Naive thymus-derived CD4-positive, alpha-beta T cell (primary cell): Measurements from ENCODE around the gene ABCC4. TPM values are rescaled to one million over a fixed set of nuclear protein-coding genes. Genes with fewer than 3 reads are reported as not detected.

Source experiments
- ATAC-seq: fragments of 150-1000 bp; cut with Tn5 transposase; 2 replicates; pipeline ENCODE4 v1.10.0; 2021; ENCODE audit warnings: mild to moderate bottlenecking, moderate library complexity
- CTCF ChIA-PET: fragments of 350-600 bp; sonication (Branson Sonifier 250); formaldehyde crosslinking; loops from one replicate; lab custom pipeline; 2021; ENCODE audit warnings: antibody characterized with exemption; lab: Charles Lee
- POLR2A ChIA-PET: fragments of 350-600 bp; sonication (Branson Sonifier 250); formaldehyde crosslinking; loops from one replicate; lab custom pipeline; 2021; ENCODE audit warnings: antibody characterized with exemption, inconsistent platforms; lab: Charles Lee
- DNase-seq, 9 donors: peaks; one replicate each; pipeline versions ENCODE4 v3.0.0 to v3.0.0-alpha.2; 2020 to 2022; ENCODE audit warnings: mixed read lengths in 1 of 9
- H3K27ac ChIP-seq: one replicate; pipeline ENCODE4 v1.7.0; 2013; ENCODE audit warnings: mild to moderate bottlenecking, low read depth, low read length, moderate library complexity
- H3K27me3 ChIP-seq, 2 donors: one replicate each; pipeline ENCODE4 v1.7.0; 2013; ENCODE audit warnings: low read length in 2 of 2, mild to moderate bottlenecking in 2 of 2, moderate library complexity in 2 of 2; ENCODE audit not compliant: control insufficient read depth in 2 of 2, insufficient read depth in 2 of 2
- H3K36me3 ChIP-seq, 3 experiments: 1 replicate in 2 of 3; 2 replicates in 1 of 3; pipeline ENCODE4 v1.7.0; 2013; ENCODE audit warnings: low read length in 3 of 3, mild to moderate bottlenecking in 3 of 3, moderate library complexity in 1 of 3; ENCODE audit not compliant: insufficient read depth in 3 of 3, control insufficient read depth in 2 of 3
- H3K4me1 ChIP-seq, 2 donors: one replicate each; pipeline ENCODE4 v1.7.0; 2013; ENCODE audit warnings: low read length in 2 of 2, mild to moderate bottlenecking in 2 of 2, moderate library complexity in 1 of 2; ENCODE audit not compliant: control insufficient read depth in 2 of 2, insufficient read depth in 2 of 2
- H3K4me3 ChIP-seq: 2 replicates; pipeline ENCODE4 v1.7.0; 2013; ENCODE audit warnings: mild to moderate bottlenecking, low read length
- H3K9me3 ChIP-seq, 3 experiments: 1 replicate in 2 of 3; 2 replicates in 1 of 3; pipeline ENCODE4 v1.7.0; 2013; ENCODE audit warnings: low read length in 3 of 3; ENCODE audit not compliant: control insufficient read depth in 2 of 3
- H3K27ac Mint-ChIP-seq, 9 donors: one replicate each; pipeline ENCODE4 v1.8.0; 2020 to 2022; ENCODE audit warnings: mixed read lengths in 9 of 9, mild to moderate bottlenecking in 8 of 9, moderate library complexity in 5 of 9, inconsistent platforms in 2 of 9
- H3K27me3 Mint-ChIP-seq, 5 donors: one replicate each; pipeline ENCODE4 v1.8.0; 2021 to 2022; ENCODE audit warnings: mixed read lengths in 5 of 5, mild to moderate bottlenecking in 1 of 5
- H3K36me3 Mint-ChIP-seq, 5 donors: one replicate each; pipeline ENCODE4 v1.8.0; 2020 to 2022; ENCODE audit warnings: mixed read lengths in 5 of 5, mild to moderate bottlenecking in 3 of 5, inconsistent platforms in 1 of 5
- H3K4me1 Mint-ChIP-seq, 7 donors: one replicate each; pipeline ENCODE4 v1.8.0; 2020 to 2022; ENCODE audit warnings: mixed read lengths in 7 of 7, mild to moderate bottlenecking in 3 of 7, inconsistent platforms in 1 of 7
- H3K4me3 Mint-ChIP-seq, 10 donors: one replicate each; pipeline ENCODE4 v1.8.0; 2020 to 2022; ENCODE audit warnings: mild to moderate bottlenecking in 10 of 10, mixed read lengths in 10 of 10, moderate library complexity in 6 of 10, inconsistent platforms in 2 of 10
- H3K9me3 Mint-ChIP-seq, 11 donors: one replicate each; pipeline ENCODE4 v1.8.0; 2020 to 2022; ENCODE audit warnings: mixed read lengths in 11 of 11, mild to moderate bottlenecking in 4 of 11, inconsistent platforms in 1 of 11, moderate library complexity in 1 of 11
- intact Hi-C, 2 donors: fragments of 100-400 bp; cut with micrococcal nuclease; formaldehyde crosslinking; loops; one replicate each; pipeline ENCODE4 v1.15.1; 2023
- polyA plus RNA-seq, 2 donors: library from polyadenylated mRNA; unstranded; fragments of 300-500 nt; fragmentation: Illumina TruSeq; gene quantifications; one replicate each; pipeline ENCODE4 v1.2.3, GENCODE V29; 2021
- total RNA-seq, 6 experiments: library from RNA in 5 of 6; stranded (reverse) in 5 of 6; gene quantifications; 1 replicate in 5 of 6; 2 replicates in 1 of 6; pipeline ENCODE4 v1.2.3 and lab custom pipeline; 2021 to 2026

Gene ABCC4
- total and polyA plus RNA-seq, 7 experiments from 2014 or later = 3.5 to 9.2 (median 7.3) TPM

DNA sequence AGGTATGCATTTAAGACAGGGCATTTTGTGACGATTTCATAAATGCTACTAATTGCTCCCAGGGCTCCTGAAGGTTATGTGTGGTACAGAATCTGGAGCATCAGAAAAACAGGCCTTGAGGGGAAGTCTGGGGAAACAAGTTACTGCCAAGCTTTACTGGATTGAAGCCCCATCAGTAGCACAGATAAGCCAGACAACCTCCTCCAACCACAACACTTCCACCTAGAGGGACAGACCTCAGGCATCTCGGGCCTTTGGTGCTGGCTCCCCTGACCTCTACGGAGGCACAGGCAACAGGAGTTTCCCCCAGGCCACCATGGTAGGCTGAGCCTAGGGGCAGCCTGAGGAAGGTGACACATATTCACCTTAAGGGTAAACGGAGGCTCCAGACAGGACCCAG, 54.1 kb downstream of the ABCC4 start:
- intact Hi-C loops = no loop called here
- H3K9me3 ChIP-seq = no peaks in the 10 kb centered on the region
- H3K27me3 ChIP-seq = no peaks in the 10 kb centered on the region
- POLR2A ChIA-PET = no interaction called here
- CTCF ChIA-PET = no interaction called here
- Mint-ChIP-seq H3K4me3 (no peak overlapping the region), H3K9me3 (no peaks in the 10 kb centered on the region), H3K27me3 (no peaks in the 10 kb centered on the region), H3K36me3 (peaks cover 0 to 41% (median 21%) of the 10 kb centered on the region in 5 donors), H3K27ac (no peak overlapping the region), H3K4me1 (peaks cover 0 to 11% (median 6%) of the 10 kb centered on the region in 7 donors)
- H3K4me1 ChIP-seq = no peaks in the 10 kb centered on the region
- no peak for DNase-seq
- H3K27ac ChIP-seq = no peak overlapping the region
- no peak for ATAC-seq
- H3K36me3 ChIP-seq = peaks cover 0 to 4% (median 0%) of the 10 kb centered on the region in 3 experiments
- no peak overlapping the region for H3K4me3 ChIP-seq

DNA sequence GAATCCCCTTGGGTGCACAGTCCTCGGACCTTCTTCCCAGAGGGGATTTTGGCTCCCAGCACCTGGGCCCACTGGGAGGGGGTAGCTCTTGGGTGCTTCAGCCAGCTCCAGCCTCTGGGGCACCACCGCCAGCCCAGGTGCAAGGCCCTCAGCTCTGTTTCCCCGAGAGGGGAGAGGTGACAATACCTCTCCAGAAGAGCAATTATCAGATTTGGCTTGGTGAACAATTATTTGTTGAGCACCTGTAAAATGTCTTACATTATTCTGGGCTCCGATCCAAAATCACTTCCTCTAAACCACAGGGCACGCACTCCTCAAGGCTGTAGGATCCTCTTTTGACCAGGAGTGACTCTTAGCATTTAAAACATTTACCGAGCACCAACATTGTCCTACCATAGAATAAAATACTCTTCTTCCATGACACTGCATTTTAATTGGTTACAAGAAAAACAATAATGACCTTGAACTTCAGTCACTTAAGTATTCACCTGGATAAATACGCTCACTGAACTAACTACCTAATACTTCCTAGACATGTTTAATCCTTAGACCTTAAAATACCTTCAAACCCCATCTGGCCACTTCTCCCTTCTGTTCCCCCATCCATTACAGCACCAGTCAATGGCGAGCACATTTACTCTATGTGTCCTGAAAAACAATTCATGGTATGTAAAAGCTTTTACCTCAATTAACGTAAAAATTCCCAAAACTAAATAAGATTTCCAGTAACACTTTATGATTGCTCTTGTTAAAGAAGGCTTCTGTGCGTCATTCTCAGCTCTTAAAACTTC, 54.8 kb downstream of the ABCC4 start:
- peak overlapping the region in 2 of 9 donors; percentile 15 to 29 for H3K27ac Mint-ChIP-seq
- H3K9me3 Mint-ChIP-seq = no peaks in the 10 kb centered on the region
- DNase-seq (no peak), ATAC-seq (no peak)
- no peak overlapping the region for H3K4me3 Mint-ChIP-seq
- no peak overlapping the region for H3K27ac ChIP-seq
- H3K9me3 ChIP-seq = no peaks in the 10 kb centered on the region
- ChIA-PET POLR2A (no interaction called here), CTCF (no interaction called here)
- peaks cover 0 to 4% (median 0%) of the 10 kb centered on the region in 3 experiments for H3K36me3 ChIP-seq
- peaks cover 0 to 46% (median 27%) of the 10 kb centered on the region in 5 donors for H3K36me3 Mint-ChIP-seq
- no peak overlapping the region for H3K4me3 ChIP-seq
- H3K4me1 ChIP-seq = no peaks in the 10 kb centered on the region
- intact Hi-C loops = no loop called here
- H3K27me3 ChIP-seq = no peaks in the 10 kb centered on the region
- H3K4me1 Mint-ChIP-seq = peaks cover 0 to 11% (median 7%) of the 10 kb centered on the region in 7 donors
- no peaks in the 10 kb centered on the region for H3K27me3 Mint-ChIP-seq

DNA sequence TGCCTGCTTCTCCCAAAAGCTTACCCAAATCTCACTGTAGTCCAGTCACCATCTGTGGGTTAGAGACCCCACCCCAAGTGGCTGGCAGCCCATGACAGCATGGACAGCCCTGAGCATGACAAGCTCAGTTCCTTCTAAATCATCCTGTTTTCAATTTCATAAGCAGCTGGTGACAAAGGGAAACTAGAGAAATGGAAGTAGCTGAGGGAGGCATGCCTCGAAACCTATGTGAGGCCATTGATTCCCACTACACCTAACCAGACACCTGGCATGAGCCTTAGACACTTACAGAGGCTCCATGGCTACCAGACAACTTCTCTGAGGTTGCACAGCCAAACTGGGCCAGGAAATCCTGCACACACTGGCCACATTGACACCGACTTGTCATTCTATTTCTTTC, 56.2 kb downstream of the ABCC4 start:
- ChIA-PET POLR2A (no interaction called here), CTCF (no interaction called here)
- no peaks in the 10 kb centered on the region for H3K4me1 ChIP-seq
- Mint-ChIP-seq H3K27ac (peak overlapping the region in 1 of 9 donors; percentile 59), H3K36me3 (peaks cover 0 to 53% (median 30%) of the 10 kb centered on the region in 5 donors), H3K9me3 (no peaks in the 10 kb centered on the region), H3K4me3 (no peak overlapping the region), H3K27me3 (no peaks in the 10 kb centered on the region), H3K4me1 (peaks cover 0 to 11% (median 5%) of the 10 kb centered on the region in 7 donors)
- no peaks in the 10 kb centered on the region for H3K27me3 ChIP-seq
- intact Hi-C loops = no loop called here
- no peak overlapping the region for H3K27ac ChIP-seq
- H3K9me3 ChIP-seq = no peaks in the 10 kb centered on the region
- no peak overlapping the region for H3K4me3 ChIP-seq
- H3K36me3 ChIP-seq = peaks cover 0 to 4% (median 0%) of the 10 kb centered on the region in 3 experiments
- DNase-seq = no peak
- ATAC-seq = peak; percentile 16

DNA sequence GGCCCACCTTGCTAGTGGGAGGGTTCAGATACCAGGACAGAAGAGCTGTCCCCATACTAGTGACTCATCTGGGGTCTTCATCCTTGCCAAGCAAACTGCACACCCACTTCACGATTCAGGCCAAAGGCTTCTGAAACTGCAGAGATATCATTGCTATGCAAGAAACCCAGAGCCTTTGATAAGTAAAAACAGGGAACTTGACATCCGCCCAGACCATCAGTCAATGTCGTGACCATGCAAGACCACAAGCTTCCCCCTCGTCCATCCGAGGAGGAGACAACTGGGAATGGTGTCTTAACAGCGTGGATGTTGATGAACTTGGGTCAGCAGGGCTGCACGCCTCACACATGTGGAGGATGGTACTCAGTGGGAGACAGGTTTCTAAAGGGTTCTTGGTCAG, 58.0 kb downstream of the ABCC4 start:
- Mint-ChIP-seq H3K4me1 (peaks cover 0 to 11% (median 5%) of the 10 kb centered on the region in 7 donors), H3K36me3 (peaks cover 0 to 58% (median 41%) of the 10 kb centered on the region in 5 donors), H3K27me3 (no peaks in the 10 kb centered on the region), H3K27ac (no peak overlapping the region), H3K4me3 (no peak overlapping the region), H3K9me3 (no peaks in the 10 kb centered on the region)
- no peaks in the 10 kb centered on the region for H3K4me1 ChIP-seq
- ChIA-PET CTCF (no interaction called here), POLR2A (no interaction called here)
- ATAC-seq (no peak), DNase-seq (no peak)
- H3K4me3 ChIP-seq = no peak overlapping the region
- H3K27me3 ChIP-seq = no peaks in the 10 kb centered on the region
- peaks cover 0 to 4% (median 0%) of the 10 kb centered on the region in 3 experiments for H3K36me3 ChIP-seq
- H3K27ac ChIP-seq = no peak overlapping the region
- intact Hi-C loops = no loop called here
- H3K9me3 ChIP-seq = no peaks in the 10 kb centered on the region

DNA sequence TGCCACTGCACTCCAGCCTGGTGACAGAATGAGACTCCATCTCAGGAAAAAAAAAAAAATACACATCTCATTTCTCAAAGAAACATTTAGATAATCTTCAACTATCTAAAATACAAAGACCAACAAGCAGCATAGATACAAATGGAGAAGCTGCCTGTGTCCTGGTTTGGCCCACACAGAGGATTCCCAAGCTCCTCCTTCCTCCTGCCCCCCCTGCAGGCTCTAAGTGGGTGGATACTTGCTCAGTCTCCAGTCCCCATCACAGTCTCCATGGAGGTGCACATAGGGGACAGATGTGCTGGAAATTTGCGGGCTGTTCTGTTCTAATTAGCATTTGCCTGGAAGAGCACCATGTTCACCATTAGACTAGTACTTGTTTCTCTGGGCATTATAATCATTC, 59.9 kb downstream of the ABCC4 start:
- intact Hi-C loops = no loop called here
- DNase-seq = no peak
- Mint-ChIP-seq H3K36me3 (peaks cover 3 to 59% (median 42%) of the 10 kb centered on the region in 5 donors), H3K9me3 (no peaks in the 10 kb centered on the region), H3K27me3 (no peaks in the 10 kb centered on the region), H3K4me3 (peak overlapping the region in 1 of 10 donors; percentile 1), H3K4me1 (peaks cover 0 to 10% (median 6%) of the 10 kb centered on the region in 7 donors), H3K27ac (peak overlapping the region in 1 of 9 donors; percentile 57)
- no peak overlapping the region for H3K27ac ChIP-seq
- H3K27me3 ChIP-seq = no peaks in the 10 kb centered on the region
- H3K4me1 ChIP-seq = no peaks in the 10 kb centered on the region
- POLR2A ChIA-PET = no interaction called here
- H3K36me3 ChIP-seq = peaks cover 0 to 4% (median 0%) of the 10 kb centered on the region in 3 experiments
- no peaks in the 10 kb centered on the region for H3K9me3 ChIP-seq
- no peak for ATAC-seq
- no peak overlapping the region for H3K4me3 ChIP-seq
- CTCF ChIA-PET = interaction anchor here (0.6 kb wide), 1 partner anchor 49 kb away, joined by 3 read pairs; no protein-coding TSS in a partner anchor

DNA sequence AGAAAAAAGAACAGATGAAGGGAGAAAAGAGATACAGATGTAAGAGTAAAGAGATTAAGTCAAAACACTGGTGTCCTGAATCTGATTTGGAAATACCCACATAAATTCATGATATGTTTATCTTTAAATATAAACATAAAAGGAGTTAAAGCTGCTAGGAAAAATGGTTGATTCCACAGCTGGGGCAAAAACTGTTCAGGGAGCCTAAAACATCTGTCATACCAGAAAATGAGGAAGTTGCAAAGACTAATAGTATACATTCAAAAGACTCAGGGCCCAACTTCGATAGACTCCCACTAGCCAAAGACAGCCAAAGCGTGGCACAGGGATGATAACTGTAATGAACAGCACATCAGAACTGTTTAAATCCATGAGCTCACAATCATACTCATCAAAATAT, 62.0 kb downstream of the ABCC4 start:
- intact Hi-C loops = no loop called here
- H3K36me3 Mint-ChIP-seq = peaks cover 3 to 47% (median 26%) of the 10 kb centered on the region in 5 donors

More for the DNA sequence above, 62.0 kb downstream of the ABCC4 start:
- Histone ChIP-seq H3K9me3 (no peaks in the 10 kb centered on the region), H3K27ac (no peak overlapping the region), H3K27me3 (no peaks in the 10 kb centered on the region), H3K4me3 (no peak overlapping the region), H3K36me3 (no peaks in the 10 kb centered on the region), H3K4me1 (no peaks in the 10 kb centered on the region)
- Mint-ChIP-seq H3K9me3 (no peaks in the 10 kb centered on the region), H3K27me3 (no peaks in the 10 kb centered on the region), H3K4me3 (no peak overlapping the region), H3K4me1 (peaks cover 2 to 8% (median 7%) of the 10 kb centered on the region in 7 donors), H3K27ac (no peak overlapping the region)
- POLR2A ChIA-PET = interaction anchor here (0.6 kb wide), 1 partner anchor 14 kb away, joined by 3 read pairs; no protein-coding TSS in a partner anchor
- CTCF ChIA-PET = no interaction called here
- DNase-seq = no peak
- ATAC-seq = no peak
